HepG2 (cell line): Measurements from ENCODE around the gene TAMALIN. TPM values are rescaled to one million over a fixed set of nuclear protein-coding genes. Genes with fewer than 3 reads are reported as not detected.

Source experiments
- AKNA ChIP-seq: sonication (generic); formaldehyde crosslinking; IDR thresholded peaks from 2 replicates; pipeline ENCODE4 v1.4.0; 2020; ENCODE audit warnings: missing genetic modification reagents, borderline replicate concordance
- HIC2 ChIP-seq: sonication (generic); formaldehyde crosslinking; IDR thresholded peaks from 2 replicates; pipeline ENCODE4 v1.9.0; 2022; ENCODE audit warnings: low read depth, missing genetic modification reagents
- IRF2 ChIP-seq: IDR thresholded peaks from 2 replicates; pipeline ENCODE4 v1.6.1; 2018; ENCODE audit warnings: missing genetic modification reagents, missing compliant biosample characterization
- NFE2L2 ChIP-seq: fragments of 150-350 bp; IDR thresholded peaks from 2 replicates; pipeline ENCODE4 v1.6.1; 2014; ENCODE audit warnings: low read length
- POLR2A ChIP-seq, 2 experiments: IDR thresholded peaks; 2 replicates each; pipeline ENCODE4 v1.6.1; 2011; ENCODE audit warnings: low read depth in 2 of 2, low read length in 2 of 2, mild to moderate bottlenecking in 1 of 2, moderate library complexity in 1 of 2; ENCODE audit not compliant: insufficient read depth in 1 of 2
- RFX3 ChIP-seq: IDR thresholded peaks from 2 replicates; pipeline ENCODE4 v1.6.1; 2016; ENCODE audit warnings: missing biosample characterization, missing genetic modification reagents
- ZBTB39 ChIP-seq: sonication (generic); formaldehyde crosslinking; IDR thresholded peaks from 2 replicates; pipeline ENCODE4 v1.5.0; 2020; ENCODE audit warnings: missing genetic modification reagents
- ZNF264 ChIP-seq: sonication (generic); formaldehyde crosslinking; IDR thresholded peaks from 2 replicates; pipeline ENCODE4 v1.4.0; 2020; ENCODE audit warnings: missing genetic modification reagents
- ZNF382 ChIP-seq: sonication (generic); formaldehyde crosslinking; IDR thresholded peaks from 2 replicates; pipeline ENCODE4 v1.5.0; 2020; ENCODE audit warnings: missing genetic modification reagents, mild to moderate bottlenecking, borderline replicate concordance
- ZNF407 ChIP-seq: sonication (generic); formaldehyde crosslinking; IDR thresholded peaks from one replicate; pipeline ENCODE4 v1.5.1; 2020; ENCODE audit warnings: mild to moderate bottlenecking, missing genetic modification reagents; ENCODE audit errors: not compliant biosample characterization
- ZSCAN31 ChIP-seq: sonication (generic); formaldehyde crosslinking; IDR thresholded peaks from 2 replicates; pipeline ENCODE4 v1.5.0; 2020; ENCODE audit warnings: low read depth, mild to moderate bottlenecking, missing genetic modification reagents
- polyA plus RNA-seq, 8 experiments: library from polyadenylated mRNA; depleted of rRNA in 3 of 8; stranded (reverse) in 7 of 8; unstranded in 1 of 8; fragments of >200 nt; fragmentation: Illumina TruSeq in 4 of 8; extraction: Trizol in 4 of 8; gene quantifications; 2 replicates each; pipeline versions ENCODE4 v1.2.1 to v1.2.3, GENCODE V29; 2011 to 2016; ENCODE audit warnings: low read depth in 4 of 8, missing spikeins in 1 of 8, mixed read lengths in 1 of 8; ENCODE audit not compliant: insufficient read depth in 1 of 8
- total RNA-seq, 5 experiments: library from RNA; depleted of rRNA; stranded (reverse); fragments of >200 nt; fragmentation: Illumina TruSeq; extraction: Trizol; gene quantifications; 2 replicates each; pipeline ENCODE4 v1.2.3, GENCODE V29; 2016; ENCODE audit warnings: low read depth in 1 of 5

TAMALIN gene
- total and polyA plus RNA-seq, 2 of the 13 experiments (the other 11 are each of a cell fraction or from before 2014, with no cell fraction given), result 2.9 to 10.9 TPM

GRCh38 chr12:52023182-52023975 lies 16.6 kb downstream of the TAMALIN start (continued):
- TF ChIP-seq ZBTB39 (CRISPR knock-in tag) (no peak), RFX3 (CRISPR knock-in tag) (no peak), POLR2A (IDR thresholded peaks at IDR 0.05; ENCODE audit: insufficient read depth in 1 of 2, low read depth in 2 of 2, low read length in 2 of 2) (no peak), HIC2 (CRISPR knock-in tag) (no peak), IRF2 (CRISPR knock-in tag) (0 out of 2 replicates have a peak, but pooled peaks have one; percentile 39), ZNF264 (CRISPR knock-in tag) (no peak), ZNF407 (CRISPR knock-in tag) (no peak), NFE2L2 (no peak), ZSCAN31 (peak; percentile 73; the same call in 1 of the 2 replicates), ZNF382 (CRISPR knock-in tag) (no peak), AKNA (CRISPR knock-in tag) (no peak)
